DOHH2 (cell line): ENCODE measurements around the gene RPL13A.
A peak's percentile ranks its signal among the peaks of the same experiment; 100 is the strongest.

Experiments used
- H3F3A ChIP-seq: fragments of 200-600 bp; sonication (generic), shearing (Covaris generic); 2 replicates; pipeline ENCODE4 v1.6.0; 2016; ENCODE audit warnings: antibody characterized with exemption, mild to moderate bottlenecking; ENCODE audit not compliant: control insufficient read depth, insufficient read depth
- H3K27ac ChIP-seq: fragments of 200-600 bp; sonication (generic); 2 replicates; pipeline ENCODE4 v1.5.1; 2014; ENCODE audit warnings: low read depth, mild to moderate bottlenecking, low read length, moderate library complexity
- H3K27me3 ChIP-seq: fragments of 200-600 bp; sonication (generic); 2 replicates; pipeline ENCODE4 v1.6.1; 2014; ENCODE audit warnings: mild to moderate bottlenecking, low read length, mixed read lengths; ENCODE audit not compliant: control insufficient read depth
- H3K36me3 ChIP-seq: fragments of 200-600 bp; sonication (generic); 2 replicates; pipeline ENCODE4 v1.6.1; 2014; ENCODE audit warnings: mild to moderate bottlenecking, low read length, moderate library complexity, mixed read lengths; ENCODE audit not compliant: control insufficient read depth
- H3K4me1 ChIP-seq: fragments of 200-600 bp; sonication (generic); 2 replicates; pipeline ENCODE4 v1.6.1; 2014; ENCODE audit warnings: mild to moderate bottlenecking, low read length, mixed read lengths; ENCODE audit not compliant: control insufficient read depth
- H3K4me2 ChIP-seq: fragments of 200-600 bp; sonication (generic); 2 replicates; pipeline ENCODE4 v1.6.0; 2014; ENCODE audit warnings: mild to moderate bottlenecking, low read length, moderate library complexity
- H3K4me3 ChIP-seq: fragments of 200-600 bp; sonication (generic); 2 replicates; pipeline ENCODE4 v1.5.1; 2014; ENCODE audit warnings: mild to moderate bottlenecking, low read length, mixed read lengths
- H3K79me2 ChIP-seq: fragments of 200-600 bp; sonication (generic); 2 replicates; pipeline ENCODE4 v1.6.1; 2014; ENCODE audit warnings: mild to moderate bottlenecking, low read length, mixed read lengths; ENCODE audit not compliant: control insufficient read depth
- H3K9me2 ChIP-seq: fragments of 200-600 bp; sonication (generic); replicated peaks from 2 replicates; pipeline ENCODE4 v1.6.1; 2014; ENCODE audit warnings: mild to moderate bottlenecking, low read length, mixed read lengths; ENCODE audit not compliant: control insufficient read depth
- H3K9me3 ChIP-seq: fragments of 200-600 bp; sonication (generic); 2 replicates; pipeline ENCODE4 v1.6.1; 2014; ENCODE audit warnings: antibody characterized with exemption, low read length, mixed read lengths; ENCODE audit not compliant: control insufficient read depth, insufficient read depth
- H4K20me1 ChIP-seq: fragments of 200-600 bp; sonication (generic); 2 replicates; pipeline ENCODE4 v1.6.0; 2014; ENCODE audit warnings: low read depth, mild to moderate bottlenecking, antibody characterized with exemption, low read length, moderate library complexity; ENCODE audit not compliant: control insufficient read depth, insufficient read depth
- CTCF ChIP-seq: fragments of 200-600 bp; sonication (generic); IDR thresholded peaks from one replicate; pipeline ENCODE4 v1.5.1; 2014; ENCODE audit warnings: antibody characterized with exemption, mild to moderate bottlenecking, low read depth, low read length; ENCODE audit not compliant: poor library complexity, severe bottlenecking
- EZH2phosphoT487 ChIP-seq: fragments of 200-600 bp; sonication (generic); IDR thresholded peaks from 2 replicates; pipeline ENCODE4 v1.6.1; 2017; ENCODE audit warnings: borderline replicate concordance, mild to moderate bottlenecking, antibody characterized with exemption, low read length, moderate library complexity, mixed read lengths

RPL13A gene

GRCh38 chr19:49450405-49450804 is 37.0 kb upstream of the RPL13A start:
- peaks cover 12% of the 10 kb centered on the region for H3F3A ChIP-seq
- H3K4me1 ChIP-seq = peaks cover 27% of the 10 kb centered on the region
- no peaks in the 10 kb centered on the region; the same call in 1 of the 2 replicates for H4K20me1 ChIP-seq
- H3K79me2 ChIP-seq = peaks cover 53% of the 10 kb centered on the region
- H3K4me2 ChIP-seq = peak overlapping the region; percentile 93
- H3K27me3 ChIP-seq = no peaks in the 10 kb centered on the region
- no peaks in the 10 kb centered on the region for H3K9me3 ChIP-seq
- H3K36me3 ChIP-seq = peaks cover 58% of the 10 kb centered on the region
- H3K27ac ChIP-seq = peak overlapping the region; percentile 19; the same call in 1 of the 2 replicates
- no peak for TF ChIP-seq CTCF
- no peak for TF ChIP-seq EZH2phosphoT487
- no peaks in the 10 kb centered on the region for H3K9me2 ChIP-seq
- H3K4me3 ChIP-seq = peak overlapping the region; percentile 99

GRCh38 chr19:49451430-49452181 is 35.8 kb upstream of the RPL13A start, which contains the start of gene PIH1D1:
TSS of gene PIH1D1 (minus strand) at chr19:49451814. CDS start at chr19:49451574, 240 bp downstream.
- H3F3A ChIP-seq = peaks cover 11% of the 10 kb centered on the region
- H3K4me1 ChIP-seq = peaks cover 27% of the 10 kb centered on the region
- peak within 1 kb of the TSS; percentile 99 for H3K4me3 ChIP-seq
- H3K27me3 ChIP-seq = no peaks in the 10 kb centered on the region
- H3K79me2 ChIP-seq = peaks cover 64% of the 10 kb centered on the region
- H3K9me3 ChIP-seq = no peaks in the 10 kb centered on the region
- H3K9me2 ChIP-seq = no peaks in the 10 kb centered on the region
- peak within 1 kb of the TSS; percentile 94 for H3K27ac ChIP-seq
- peak within 1 kb of the TSS; percentile 93 for H3K4me2 ChIP-seq
- TF ChIP-seq EZH2phosphoT487 (no peak), CTCF (no peak)
- no peaks in the 10 kb centered on the region; the same call in 1 of the 2 replicates for H4K20me1 ChIP-seq
- H3K36me3 ChIP-seq = peaks cover 59% of the 10 kb centered on the region

GRCh38 chr19:49453013-49453756 is 34.2 kb upstream of the RPL13A start, which contains the start of gene ALDH16A1:
TSS of gene ALDH16A1 (plus strand) at chr19:49453225. CDS start at chr19:49453332, 107 bp downstream.
- no peak for TF ChIP-seq EZH2phosphoT487
- no peak for TF ChIP-seq CTCF
- Histone ChIP-seq H3K27me3 (no peaks in the 10 kb centered on the region), H3K36me3 (peaks cover 44% of the 10 kb centered on the region), H3K79me2 (peaks cover 68% of the 10 kb centered on the region), H3K4me2 (peak within 1 kb of the TSS; percentile 93), H3K9me3 (no peaks in the 10 kb centered on the region), H3F3A (peaks cover 11% of the 10 kb centered on the region), H3K9me2 (no peaks in the 10 kb centered on the region), H3K4me1 (peaks cover 24% of the 10 kb centered on the region), H4K20me1 (no peaks in the 10 kb centered on the region; the same call in 1 of the 2 replicates), H3K4me3 (peak within 1 kb of the TSS; percentile 99), H3K27ac (peak within 1 kb of the TSS; percentile 94)
